ENCODE data around the gene KLK10.

Gene KLK10

GRCh38 chr19:51034704-51035103, 15.2 kb upstream of the KLK10 start, which contains the start of gene KLK12:
Gene KLK12 (minus strand): TSS chr19:51035002. CDS start chr19:51034621, 381 bp downstream.
- TF ChIP-seq GATA2 (IDR thresholded peaks at IDR 0.05; ENCODE audit: low read depth, low read length) (no peak), GATA3 (IDR thresholded peaks at IDR 0.05; ENCODE audit: low read depth, low read length) (no peak)

- TF ChIP-seq GATA3 (IDR thresholded peaks at IDR 0.05; ENCODE audit: low read depth, low read length): no peak
- TF ChIP-seq GATA2 (IDR thresholded peaks at IDR 0.05; ENCODE audit: low read depth, low read length): no peak
These were observed 12.3 kb upstream of the KLK10 start for GRCh38 chr19:51031880-51032225.

- no peak for TF ChIP-seq GATA2 (IDR thresholded peaks at IDR 0.05; ENCODE audit: low read depth, low read length)
These were observed 11.8 kb upstream of the KLK10 start for GRCh38 chr19:51031220-51031879.

- TF ChIP-seq GATA2 (IDR thresholded peaks at IDR 0.05; ENCODE audit: low read depth, low read length) (no peak), GATA3 (IDR thresholded peaks at IDR 0.05; ENCODE audit: low read depth, low read length) (no peak)
These were observed 11.1 kb upstream of the KLK10 start for GRCh38 chr19:51030631-51031030.

- TF ChIP-seq GATA3 (IDR thresholded peaks at IDR 0.05; ENCODE audit: low read depth, low read length) (no peak), GATA2 (IDR thresholded peaks at IDR 0.05; ENCODE audit: low read depth, low read length) (no peak)
These were observed 10.2 kb upstream of the KLK10 start for GRCh38 chr19:51029718-51030117.

GRCh38 chr19:51027873-51028272, 8.4 kb upstream of the KLK10 start:
- TF ChIP-seq GATA2 (IDR thresholded peaks at IDR 0.05; ENCODE audit: low read depth, low read length): no peak
- no peak for TF ChIP-seq GATA3 (IDR thresholded peaks at IDR 0.05; ENCODE audit: low read depth, low read length)

- TF ChIP-seq GATA3 (IDR thresholded peaks at IDR 0.05; ENCODE audit: low read depth, low read length) (no peak), GATA2 (IDR thresholded peaks at IDR 0.05; ENCODE audit: low read depth, low read length) (no peak)
These were observed 7.8 kb upstream of the KLK10 start for GRCh38 chr19:51027126-51027806.

GRCh38 chr19:51026554-51026831, 7.0 kb upstream of the KLK10 start, which contains the start of gene KLK11:
Gene KLK11 (minus strand): TSS chr19:51026616. CDS start chr19:51025631, 985 bp downstream.
- TF ChIP-seq GATA3 (IDR thresholded peaks at IDR 0.05; ENCODE audit: low read depth, low read length) (no peak), GATA2 (IDR thresholded peaks at IDR 0.05; ENCODE audit: low read depth, low read length) (no peak)

- no peak for TF ChIP-seq GATA2 (IDR thresholded peaks at IDR 0.05; ENCODE audit: low read depth, low read length)
- TF ChIP-seq GATA3 (IDR thresholded peaks at IDR 0.05; ENCODE audit: low read depth, low read length): no peak
These were observed 6.5 kb upstream of the KLK10 start for GRCh38 chr19:51025809-51026553.

- TF ChIP-seq GATA2 (IDR thresholded peaks at IDR 0.05; ENCODE audit: low read depth, low read length) (no peak), GATA3 (IDR thresholded peaks at IDR 0.05; ENCODE audit: low read depth, low read length) (no peak)
These were observed 5.9 kb upstream of the KLK10 start for GRCh38 chr19:51025401-51025800.

GRCh38 chr19:51024924-51025323, 5.4 kb upstream of the KLK10 start:
- TF ChIP-seq GATA3 (IDR thresholded peaks at IDR 0.05; ENCODE audit: low read depth, low read length): no peak
- no peak for TF ChIP-seq GATA2 (IDR thresholded peaks at IDR 0.05; ENCODE audit: low read depth, low read length)

- TF ChIP-seq GATA3 (IDR thresholded peaks at IDR 0.05; ENCODE audit: low read depth, low read length): no peak
- no peak for TF ChIP-seq GATA2 (IDR thresholded peaks at IDR 0.05; ENCODE audit: low read depth, low read length)
These were observed 4.4 kb upstream of the KLK10 start for GRCh38 chr19:51023946-51024345.

- TF ChIP-seq GATA2 (IDR thresholded peaks at IDR 0.05; ENCODE audit: low read depth, low read length) (no peak), GATA3 (IDR thresholded peaks at IDR 0.05; ENCODE audit: low read depth, low read length) (no peak)
These were observed 3.0 kb upstream of the KLK10 start for GRCh38 chr19:51022526-51022925.

GRCh38 chr19:51020988-51021651, 1.6 kb upstream of the KLK10 start:
- TF ChIP-seq GATA2 (IDR thresholded peaks at IDR 0.05; ENCODE audit: low read depth, low read length) (no peak), GATA3 (IDR thresholded peaks at IDR 0.05; ENCODE audit: low read depth, low read length) (no peak)

Data from SH-SY5Y (cell line).